ENCODE measurements around the gene SMIM1.

- TF ChIP-seq EZH2 (IDR thresholded peaks at IDR 0.05; ENCODE audit: low read length, missing control alignments), result no peak
- TF ChIP-seq, protein P1, sequence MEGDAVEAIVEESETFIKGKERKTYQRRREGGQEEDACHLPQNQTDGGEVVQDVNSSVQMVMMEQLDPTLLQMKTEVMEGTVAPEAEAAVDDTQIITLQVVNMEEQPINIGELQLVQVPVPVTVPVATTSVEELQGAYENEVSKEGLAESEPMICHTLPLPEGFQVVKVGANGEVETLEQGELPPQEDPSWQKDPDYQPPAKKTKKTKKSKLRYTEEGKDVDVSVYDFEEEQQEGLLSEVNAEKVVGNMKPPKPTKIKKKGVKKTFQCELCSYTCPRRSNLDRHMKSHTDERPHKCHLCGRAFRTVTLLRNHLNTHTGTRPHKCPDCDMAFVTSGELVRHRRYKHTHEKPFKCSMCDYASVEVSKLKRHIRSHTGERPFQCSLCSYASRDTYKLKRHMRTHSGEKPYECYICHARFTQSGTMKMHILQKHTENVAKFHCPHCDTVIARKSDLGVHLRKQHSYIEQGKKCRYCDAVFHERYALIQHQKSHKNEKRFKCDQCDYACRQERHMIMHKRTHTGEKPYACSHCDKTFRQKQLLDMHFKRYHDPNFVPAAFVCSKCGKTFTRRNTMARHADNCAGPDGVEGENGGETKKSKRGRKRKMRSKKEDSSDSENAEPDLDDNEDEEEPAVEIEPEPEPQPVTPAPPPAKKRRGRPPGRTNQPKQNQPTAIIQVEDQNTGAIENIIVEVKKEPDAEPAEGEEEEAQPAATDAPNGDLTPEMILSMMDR (conservative IDR thresholded peaks at IDR 0.05 in 1 of 2, IDR thresholded peaks at IDR 0.05 in 1 of 2; ENCODE audit: low read depth in 1 of 2, low read length in 2 of 2), result no peak
These were observed 26.8 kb upstream of the SMIM1 start for GRCh38 chr1:3745590-3746381.

Measured in fibroblast of lung (primary cell).